NCI-H748 treated with DMSO at 0.1 percent for 48 hours (cell line): ENCODE data around the gene ARHGAP44.

Experiments used
- DNase-seq: peaks from one replicate; lab custom pipeline; 2025; lab: John Stamatoyannopoulos, UW

ARHGAP44 gene

GRCh38 chr17:12994341-12995074, 205.2 kb downstream of the ARHGAP44 start:
- no peak for DNase-seq

- DNase-seq, result no peak
Measured at GRCh38 chr17:12995106-12995895, 206.0 kb downstream of the ARHGAP44 start.

GRCh38 chr17:12995896-12996295, 206.6 kb downstream of the ARHGAP44 start:
- no peak for DNase-seq

GRCh38 chr17:12996357-12996756, 207.1 kb downstream of the ARHGAP44 start:
- DNase-seq, result no peak

GRCh38 chr17:12996941-12997340, 207.6 kb downstream of the ARHGAP44 start:
- no peak for DNase-seq

GRCh38 chr17:12998461-12998860, 209.2 kb downstream of the ARHGAP44 start:
- no peak for DNase-seq

GRCh38 chr17:12998874-12999273, 209.6 kb downstream of the ARHGAP44 start:
- DNase-seq, result no peak

GRCh38 chr17:13000561-13000960, 211.3 kb downstream of the ARHGAP44 start:
- no peak for DNase-seq

- DNase-seq, result peak; percentile 57
Measured at GRCh38 chr17:13001991-13002615, 212.8 kb downstream of the ARHGAP44 start.

GRCh38 chr17:13002761-13003453, 213.6 kb downstream of the ARHGAP44 start:
- peak; percentile 66 for DNase-seq

GRCh38 chr17:13003454-13003851, 214.2 kb downstream of the ARHGAP44 start:
- no peak for DNase-seq

GRCh38 chr17:13003927-13004326, 214.6 kb downstream of the ARHGAP44 start:
- DNase-seq, result no peak

- no peak for DNase-seq
Measured at GRCh38 chr17:13004336-13004735, 215.0 kb downstream of the ARHGAP44 start.

- DNase-seq, result no peak
Measured at GRCh38 chr17:13005530-13005929, 216.2 kb downstream of the ARHGAP44 start.

- no peak for DNase-seq
Measured at GRCh38 chr17:13008461-13008860, 219.2 kb downstream of the ARHGAP44 start.

GRCh38 chr17:13010959-13011358, 221.7 kb downstream of the ARHGAP44 start:
- DNase-seq, result no peak

GRCh38 chr17:13014801-13015200, 225.5 kb downstream of the ARHGAP44 start:
- DNase-seq, result no peak

- DNase-seq, result no peak
Measured at GRCh38 chr17:13016881-13017654, 227.8 kb downstream of the ARHGAP44 start.

- peak; percentile 99 for DNase-seq
Measured at GRCh38 chr17:13017655-13018459, 228.6 kb downstream of the ARHGAP44 start, which contains the start of gene ELAC2. Gene ELAC2 (minus strand): TSS chr17:13018027. CDS start chr17:13017947, 80 bp downstream.

- DNase-seq, result no peak
Measured at GRCh38 chr17:13024016-13024415, 234.7 kb downstream of the ARHGAP44 start.
